Suppressor macrophage treated with lipopolysaccharide for 1 hour (primary cell): Measurements from ENCODE around the gene EHD1.

Experiments
- DNase-seq, 3 donors: peaks; one replicate each; pipeline ENCODE4 v3.0.0-alpha.2; 2020 to 2022

The EHD1 gene

GRCh38 chr11:64909653-64910343 lies 31.4 kb upstream of the EHD1 start:
- DNase-seq, result no peak

GRCh38 chr11:64908766-64909165 lies 30.3 kb upstream of the EHD1 start:
- no peak for DNase-seq

- no peak for DNase-seq
Measured at GRCh38 chr11:64906314-64906635, 27.9 kb upstream of the EHD1 start.

- no peak for DNase-seq
Measured at GRCh38 chr11:64905516-64906313, 27.3 kb upstream of the EHD1 start.

- DNase-seq, result no peak
Measured at GRCh38 chr11:64903291-64903833, 24.9 kb upstream of the EHD1 start.

GRCh38 chr11:64902102-64902900 lies 23.9 kb upstream of the EHD1 start:
- no peak for DNase-seq

DNA sequence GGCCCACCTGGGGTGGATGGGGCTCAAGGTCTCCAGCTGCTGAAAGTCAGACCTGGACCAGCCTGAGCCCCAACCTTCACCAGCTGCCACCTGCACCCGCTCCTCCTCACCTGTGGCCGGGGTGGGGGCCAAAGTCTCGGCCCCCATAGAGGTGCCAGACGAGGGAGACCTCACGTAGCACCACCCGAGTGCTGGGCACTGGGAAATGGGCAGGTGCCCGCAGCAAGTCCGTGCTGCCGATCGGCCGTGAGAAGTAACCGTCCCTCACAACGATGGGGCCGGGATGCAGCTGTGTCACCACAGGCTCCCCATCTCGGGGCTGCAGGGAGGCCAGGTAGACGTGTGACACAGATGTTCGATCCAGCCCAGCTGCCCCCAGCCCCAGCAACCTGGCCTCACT lies 22.4 kb upstream of the EHD1 start:
- DNase-seq, result no peak

GRCh38 chr11:64900263-64900678 lies 21.9 kb upstream of the EHD1 start:
- DNase-seq, result peak; percentile 57 to 58 (median 57)

GRCh38 chr11:64898541-64898940 lies 20.1 kb upstream of the EHD1 start:
- no peak for DNase-seq

DNA sequence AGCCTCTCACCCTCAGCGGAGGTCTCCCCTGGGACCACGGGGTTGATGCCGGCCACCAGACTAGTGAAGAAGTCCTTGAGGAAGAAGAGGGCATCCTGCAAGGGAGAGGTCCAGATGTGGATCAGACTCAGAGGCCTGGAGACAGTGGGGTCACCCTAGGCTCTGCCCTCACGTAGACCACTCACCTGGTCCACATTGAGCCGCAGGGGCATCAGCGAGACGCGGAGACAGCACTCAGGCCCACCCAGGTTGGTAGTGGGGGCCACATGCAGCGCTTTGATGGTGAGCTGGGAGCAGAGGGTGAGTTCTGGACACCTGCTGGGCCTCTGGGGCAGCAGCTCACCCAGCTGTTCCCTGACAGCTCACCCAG lies 19.6 kb upstream of the EHD1 start:
- DNase-seq, result no peak

DNA sequence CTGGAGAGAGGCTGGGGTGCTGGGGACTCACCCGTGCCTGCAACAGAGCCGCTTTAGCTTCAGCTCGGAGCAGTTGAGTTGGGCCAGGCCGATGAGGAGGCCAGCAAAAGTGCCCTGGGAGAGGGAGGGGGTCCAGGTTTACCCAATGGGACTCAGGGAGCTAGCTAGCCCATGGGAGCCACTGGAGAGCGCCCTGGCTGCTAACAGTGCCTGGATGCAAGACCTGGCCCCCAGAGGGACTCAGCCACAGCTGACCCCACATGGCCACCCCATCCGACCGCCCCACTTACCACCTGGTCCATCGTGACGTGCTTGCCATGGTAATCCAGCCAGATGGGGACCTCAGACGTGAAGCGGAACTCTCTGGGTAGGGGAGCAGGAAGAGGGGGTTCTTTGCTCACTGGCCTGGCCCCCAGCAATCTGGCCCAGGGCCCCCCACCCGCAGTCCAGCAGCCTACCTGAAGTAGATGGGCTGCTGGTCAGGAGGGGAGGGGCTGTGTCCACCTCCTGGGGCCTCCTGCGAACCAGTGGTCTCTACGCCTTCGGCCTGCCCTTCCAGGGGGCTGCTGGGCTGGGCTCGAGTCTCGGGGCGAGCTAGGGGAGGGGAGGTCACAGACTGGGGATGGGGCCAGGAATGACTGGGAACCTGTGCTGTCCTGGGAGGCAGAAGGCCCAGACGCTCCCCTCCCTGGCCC lies 19.1 kb upstream of the EHD1 start:
- DNase-seq, result no peak

- DNase-seq, result no peak
Measured at GRCh38 chr11:64896448-64897022, 18.1 kb upstream of the EHD1 start.

DNA sequence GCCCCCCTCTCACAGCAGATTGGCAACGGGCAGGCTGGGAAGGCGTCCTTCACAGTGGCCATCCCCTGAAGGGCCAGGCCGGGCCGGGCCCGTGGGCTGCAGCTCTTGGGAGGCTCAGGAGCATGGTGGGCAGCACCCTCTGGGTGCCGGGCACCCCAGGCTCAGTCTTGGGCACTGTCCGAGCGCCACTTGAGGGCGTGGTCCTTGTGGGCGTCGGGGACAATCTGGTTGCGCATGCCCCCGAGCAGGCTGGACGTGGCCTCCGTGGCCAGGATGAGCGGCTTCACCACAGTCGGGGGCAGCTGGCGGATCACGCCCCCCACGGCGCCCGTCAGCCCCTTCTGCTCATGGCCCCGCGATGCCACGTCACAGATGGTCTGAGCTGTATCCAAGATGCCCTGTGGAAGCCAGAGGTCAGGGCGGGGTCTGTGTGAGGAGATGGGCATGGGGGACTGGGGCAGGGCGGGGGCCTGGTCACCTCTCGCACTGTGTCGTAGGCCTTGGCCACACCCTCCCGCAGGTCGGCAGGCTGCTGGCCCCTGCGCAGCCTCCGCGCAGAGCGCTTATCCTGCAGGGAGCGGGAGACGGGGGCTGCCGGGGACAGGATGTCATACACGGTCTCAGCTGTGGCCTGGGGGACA lies 16.5 kb upstream of the EHD1 start:
- DNase-seq, result no peak

- peak; percentile 88 to 97 (median 94) for DNase-seq
Measured at GRCh38 chr11:64894070-64894811, 15.8 kb upstream of the EHD1 start.

DNA sequence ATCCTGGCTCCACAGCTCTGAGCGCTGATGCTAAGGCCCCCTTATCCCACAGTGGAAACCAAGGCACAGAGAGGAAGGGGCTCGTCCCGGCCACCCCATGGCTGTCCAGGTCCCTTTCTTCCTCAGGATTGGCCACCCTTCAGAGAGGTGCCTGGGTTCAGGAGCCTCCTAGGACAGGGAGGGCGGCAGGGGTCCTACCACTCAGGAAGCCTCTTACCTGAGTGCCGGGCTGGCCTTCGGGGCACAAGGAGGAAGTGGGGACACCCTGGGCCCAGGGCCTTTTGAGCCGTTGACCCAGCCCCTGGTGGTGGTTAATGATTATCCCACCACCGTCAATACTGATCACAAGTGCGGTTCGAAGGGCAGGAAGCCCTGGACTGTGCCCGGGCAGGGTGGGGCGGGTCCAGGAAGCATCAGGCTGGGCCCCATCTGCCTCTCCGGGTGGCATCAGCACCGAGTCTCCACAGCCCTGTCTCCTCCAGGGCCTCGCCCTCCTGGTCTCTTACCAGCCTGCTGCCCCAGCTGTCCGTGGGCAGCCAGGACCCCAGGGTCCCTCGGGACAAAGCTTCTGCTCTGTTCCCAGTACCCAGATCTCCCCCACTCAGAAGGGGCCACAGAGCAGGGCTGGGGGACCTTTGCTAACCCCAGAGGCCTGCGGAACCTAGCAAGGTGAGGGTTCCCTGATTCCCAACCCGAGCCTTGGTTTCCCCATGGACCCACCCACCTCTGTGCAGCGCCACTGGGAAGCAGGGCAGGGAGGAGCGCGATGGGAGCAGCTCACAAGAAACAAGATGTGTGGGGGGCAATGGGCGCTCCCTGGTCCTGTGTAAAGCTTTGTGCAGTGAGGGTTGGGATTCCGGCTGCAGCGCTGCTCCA lies 15.0 kb upstream of the EHD1 start:
- DNase-seq, result no peak

DNA sequence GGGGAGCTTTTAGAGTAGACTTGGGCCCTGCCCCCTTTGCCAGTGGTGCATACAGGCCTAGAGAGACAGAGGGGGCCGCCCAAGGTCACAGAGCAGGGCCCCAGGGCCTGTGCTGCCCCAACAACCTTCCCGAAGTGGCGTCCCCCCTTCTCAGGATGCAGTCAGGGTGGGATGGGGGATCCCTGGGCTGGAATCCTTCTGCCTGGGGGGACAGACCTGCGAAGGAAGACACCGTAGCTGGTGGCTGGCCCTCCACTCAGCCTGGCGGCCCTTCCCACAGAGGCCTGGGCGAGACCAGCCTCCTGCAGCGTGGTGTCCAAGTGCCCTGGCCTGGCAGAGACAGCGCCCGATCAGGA lies 14.4 kb upstream of the EHD1 start:
- DNase-seq, result no peak

DNA sequence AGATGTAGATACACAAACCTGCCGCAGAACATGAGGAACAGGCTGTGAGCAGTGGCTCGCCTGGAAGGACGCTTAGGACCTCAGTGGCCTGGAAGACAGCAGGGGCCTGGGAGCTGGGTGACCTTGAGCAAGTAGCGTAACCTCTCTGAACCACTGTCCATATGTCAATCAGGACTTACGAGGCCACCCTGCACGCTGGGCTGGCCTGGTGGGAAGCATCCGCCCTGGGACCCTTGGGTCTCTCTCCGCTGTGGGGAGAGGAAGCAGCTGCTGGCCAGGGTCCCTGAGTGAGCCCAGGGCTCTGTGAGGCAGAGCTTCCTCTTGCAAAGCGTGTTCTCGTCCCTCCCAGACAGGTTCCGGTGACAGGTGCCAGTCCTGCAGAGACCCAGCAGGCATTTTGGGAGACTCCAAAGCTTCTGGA lies 14.0 kb upstream of the EHD1 start:
- DNase-seq, result no peak

- DNase-seq, result no peak
Measured at GRCh38 chr11:64891880-64892279, 13.5 kb upstream of the EHD1 start.

GRCh38 chr11:64891215-64891848 lies 12.9 kb upstream of the EHD1 start:
- DNase-seq, result no peak

DNA sequence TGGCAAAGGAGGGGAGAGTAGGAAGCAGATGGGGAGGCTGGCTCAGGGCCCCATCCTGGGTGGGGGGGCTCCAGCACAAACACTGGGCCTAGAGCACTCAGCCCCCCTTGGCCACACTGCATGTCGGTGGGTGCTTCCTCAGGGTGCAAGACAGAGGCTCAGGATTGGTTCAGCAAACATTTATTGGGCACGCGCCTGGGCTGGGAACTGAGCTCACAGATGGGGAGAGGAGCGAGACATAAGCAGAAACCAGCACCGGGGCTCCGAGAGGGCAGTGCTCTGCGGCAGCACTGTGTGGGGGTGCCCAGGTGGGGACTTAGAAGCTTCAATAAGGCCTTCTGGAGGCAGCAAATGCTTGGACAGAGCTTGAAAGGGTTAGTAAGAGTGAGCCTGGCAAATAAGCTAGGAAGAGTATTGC lies 12.1 kb upstream of the EHD1 start:
- no peak for DNase-seq
